Measurements from ENCODE around the gene GPR78.
"Not testable (repeated sequence)": the region's sequence is repeated elsewhere in the genome, so short reads cannot be mapped to it uniquely, and the experiment has no call there.

GPR78 gene

GRCh38 chr4:8616831-8617230, 36.6 kb downstream of the GPR78 start:
- no peak for DNase-seq (ENCODE audit: low spot score)

DNA sequence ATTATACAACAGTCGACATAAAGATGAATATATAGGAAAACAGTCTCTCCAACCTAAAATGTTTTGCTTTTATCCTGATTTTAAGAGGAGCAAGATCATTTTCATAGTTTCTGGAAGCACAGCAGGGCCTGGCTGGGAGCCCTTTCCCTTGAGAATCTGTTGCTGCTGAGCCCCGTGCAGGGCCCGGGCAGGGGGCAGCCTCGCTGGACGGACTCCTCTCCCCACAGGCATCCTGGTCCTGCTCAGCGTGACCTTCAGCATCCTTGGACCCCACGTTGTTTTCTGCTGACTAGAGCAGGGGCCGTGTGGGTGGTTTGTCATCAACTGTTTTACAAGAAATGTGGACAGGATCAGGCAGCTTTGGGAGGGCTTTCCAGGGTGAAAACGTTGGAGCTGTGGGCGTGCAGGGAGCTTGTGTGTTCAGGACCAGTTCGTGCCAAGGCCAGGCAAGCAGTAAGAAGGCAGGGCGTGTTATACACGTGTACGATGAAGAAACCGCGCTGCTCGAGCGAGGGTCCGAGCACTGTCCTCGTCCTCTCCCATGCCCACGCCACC, 37.4 kb downstream of the GPR78 start:
- DNase-seq (ENCODE audit: low spot score) = no peak

- no peak for DNase-seq (ENCODE audit: low spot score)
Observed at GRCh38 chr4:8618421-8618820, 38.2 kb downstream of the GPR78 start.

DNA sequence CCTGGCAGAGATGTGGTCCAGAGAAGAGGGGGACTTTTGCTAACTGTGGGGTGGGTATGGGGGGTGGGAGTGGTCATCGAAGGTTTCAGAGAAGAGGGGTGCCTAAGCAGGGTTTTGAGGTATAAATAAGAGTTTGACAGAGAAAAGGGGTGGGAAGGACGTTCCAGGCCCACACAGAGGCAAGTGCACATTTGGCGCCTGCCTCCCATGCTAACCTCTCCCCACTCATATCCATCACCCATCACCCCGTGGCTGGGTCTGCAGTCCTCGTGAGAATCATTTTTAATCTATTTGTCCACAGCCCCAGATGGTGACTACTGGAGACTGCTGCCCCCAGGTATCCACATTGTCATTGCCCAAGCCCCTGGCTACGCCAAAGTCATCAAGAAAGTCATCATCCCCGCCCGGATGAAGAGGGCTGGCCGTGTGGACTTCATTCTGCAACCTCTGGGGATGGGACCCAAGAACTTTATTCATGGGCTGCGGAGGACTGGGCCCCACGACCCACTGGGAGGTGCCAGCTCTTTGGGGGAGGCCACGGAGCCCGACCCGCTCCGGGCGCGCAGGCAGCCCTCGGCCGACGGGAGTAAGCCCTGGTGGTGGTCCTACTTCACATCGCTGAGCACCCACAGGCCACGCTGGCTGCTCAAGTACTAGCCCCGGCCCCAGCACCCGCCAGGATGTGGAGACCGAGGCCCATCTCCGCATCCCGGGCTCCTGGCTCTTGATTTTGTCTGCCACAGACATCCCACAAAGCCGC, 38.9 kb downstream of the GPR78 start:
- no peak for DNase-seq (ENCODE audit: low spot score)

DNA sequence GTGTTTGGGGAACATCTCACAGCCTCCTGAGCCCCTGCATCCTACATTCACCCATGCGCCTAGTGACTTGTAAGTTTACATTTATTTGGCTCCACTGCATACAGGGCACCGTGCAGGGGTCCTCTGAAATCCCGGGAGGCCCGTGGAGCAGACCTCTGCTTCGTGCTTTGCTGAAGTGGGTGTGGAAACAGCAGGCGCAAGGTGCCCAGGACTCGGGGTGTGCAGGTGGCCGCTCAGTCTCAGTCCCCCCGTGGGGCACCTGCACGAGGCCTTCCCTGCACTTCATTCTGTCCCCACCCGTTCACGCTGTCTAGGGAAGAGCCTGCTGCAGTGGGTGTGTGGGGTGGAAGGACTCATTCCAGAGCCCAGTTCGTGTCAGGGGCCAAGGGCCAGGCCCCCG, 40.9 kb downstream of the GPR78 start:
- not testable (repeated sequence) for DNase-seq (ENCODE audit: low spot score)

DNA sequence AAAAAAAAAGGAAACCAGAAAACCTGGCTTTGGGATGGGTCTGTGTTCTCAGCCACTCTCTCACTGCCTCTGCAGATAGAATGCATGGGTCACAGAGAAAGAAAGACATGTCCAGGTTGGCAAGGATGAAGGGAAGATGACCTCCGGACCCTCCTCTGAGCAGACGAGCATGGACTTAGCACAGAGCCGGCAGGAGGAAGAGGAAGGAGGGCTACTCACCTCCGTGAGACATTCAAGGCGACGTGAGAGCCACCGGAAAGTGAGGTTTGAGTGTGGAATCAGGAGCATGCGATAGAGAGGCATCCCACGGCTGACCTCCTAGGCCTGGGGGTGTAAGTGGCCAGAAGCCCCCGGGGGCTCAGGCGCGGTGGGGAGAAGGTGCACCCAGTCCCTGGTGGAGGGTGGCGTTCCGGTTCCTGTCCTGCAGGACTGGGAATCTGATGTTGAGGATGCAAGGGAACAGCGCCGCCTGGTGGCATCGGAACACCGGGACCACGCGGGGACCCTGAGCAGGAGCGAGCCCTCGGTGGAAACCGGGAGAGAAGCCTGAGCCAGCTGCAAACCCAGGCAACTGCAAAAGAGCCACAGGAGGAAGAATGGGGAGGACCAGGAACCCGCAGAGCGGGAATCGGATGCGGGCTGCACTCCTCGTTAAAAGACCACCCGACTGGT, 44.5 kb downstream of the GPR78 start:
- not testable (repeated sequence) for DNase-seq (ENCODE audit: low spot score)

- DNase-seq (ENCODE audit: low spot score) = not testable (repeated sequence)
Observed at GRCh38 chr4:8630240-8630905, 50.2 kb downstream of the GPR78 start.

GRCh38 chr4:8631896-8632295, 51.7 kb downstream of the GPR78 start:
- DNase-seq (ENCODE audit: low spot score) = not testable (repeated sequence)

DNA sequence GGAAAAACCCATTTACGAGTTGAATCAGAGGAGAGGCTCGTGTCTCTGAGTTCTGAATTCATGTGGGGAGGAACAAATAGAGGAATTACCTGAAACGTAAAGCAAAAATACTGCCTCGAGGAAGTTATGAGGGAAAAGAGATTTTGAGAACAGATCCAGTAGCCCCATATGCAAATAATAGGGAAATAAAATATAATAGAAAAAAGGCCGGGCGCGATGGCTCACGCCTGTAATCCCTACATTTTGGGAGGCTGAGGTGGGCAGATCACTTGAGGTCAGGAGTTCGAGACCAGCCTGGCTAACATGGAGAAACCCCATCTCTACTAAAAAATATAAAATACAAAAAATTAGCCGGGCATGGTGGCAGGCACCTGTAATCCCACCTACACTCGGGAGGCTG, 54.6 kb downstream of the GPR78 start:
- not testable (repeated sequence) for DNase-seq (ENCODE audit: low spot score)

DNA sequence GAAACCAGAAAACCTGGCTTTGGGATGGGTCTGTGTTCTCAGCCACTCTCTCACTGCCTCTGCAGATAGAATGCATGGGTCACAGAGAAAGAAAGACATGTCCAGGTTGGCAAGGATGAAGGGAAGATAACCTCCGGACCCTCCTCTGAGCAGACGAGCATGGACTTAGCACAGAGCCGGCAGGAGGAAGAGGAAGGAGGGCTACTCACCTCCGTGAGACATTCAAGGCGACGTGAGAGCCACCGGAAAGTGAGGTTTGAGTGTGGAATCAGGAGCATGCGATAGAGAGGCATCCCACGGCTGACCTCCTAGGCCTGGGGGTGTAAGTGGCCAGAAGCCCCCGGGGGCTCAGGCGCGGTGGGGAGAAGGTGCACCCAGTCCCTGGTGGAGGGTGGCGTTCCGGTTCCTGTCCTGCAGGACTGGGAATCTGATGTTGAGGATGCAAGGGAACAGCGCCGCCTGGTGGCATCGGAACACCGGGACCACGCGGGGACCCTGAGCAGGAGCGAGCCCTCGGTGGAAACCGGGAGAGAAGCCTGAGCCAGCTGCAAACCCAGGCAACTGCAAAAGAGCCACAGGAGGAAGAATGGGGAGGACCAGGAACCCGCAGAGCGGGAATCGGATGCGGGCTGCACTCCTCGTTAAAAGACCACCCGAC, 55.8 kb downstream of the GPR78 start:
- DNase-seq (ENCODE audit: low spot score) = not testable (repeated sequence)
